ENCODE results near the gene PDS5B.

DNA sequence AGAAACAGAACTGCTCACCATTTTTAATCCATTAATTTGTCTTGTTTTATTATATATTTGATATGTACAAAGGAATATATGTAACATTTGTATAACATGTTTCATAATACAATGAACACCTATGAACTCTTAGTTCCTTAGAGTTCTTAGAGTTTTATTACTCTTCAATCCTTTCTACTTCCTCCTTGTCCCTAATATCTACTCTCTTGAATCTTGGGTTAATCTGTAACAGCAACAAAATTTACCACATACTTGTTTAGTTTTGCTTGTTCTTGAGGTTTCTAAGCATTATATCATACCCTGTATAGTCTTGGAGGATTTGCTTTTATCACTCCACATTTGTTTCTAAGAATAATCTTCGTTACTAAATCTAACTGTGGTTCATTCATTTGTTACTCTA is 151.4 kb downstream of the PDS5B start:
- TF ChIP-seq, protein P1, sequence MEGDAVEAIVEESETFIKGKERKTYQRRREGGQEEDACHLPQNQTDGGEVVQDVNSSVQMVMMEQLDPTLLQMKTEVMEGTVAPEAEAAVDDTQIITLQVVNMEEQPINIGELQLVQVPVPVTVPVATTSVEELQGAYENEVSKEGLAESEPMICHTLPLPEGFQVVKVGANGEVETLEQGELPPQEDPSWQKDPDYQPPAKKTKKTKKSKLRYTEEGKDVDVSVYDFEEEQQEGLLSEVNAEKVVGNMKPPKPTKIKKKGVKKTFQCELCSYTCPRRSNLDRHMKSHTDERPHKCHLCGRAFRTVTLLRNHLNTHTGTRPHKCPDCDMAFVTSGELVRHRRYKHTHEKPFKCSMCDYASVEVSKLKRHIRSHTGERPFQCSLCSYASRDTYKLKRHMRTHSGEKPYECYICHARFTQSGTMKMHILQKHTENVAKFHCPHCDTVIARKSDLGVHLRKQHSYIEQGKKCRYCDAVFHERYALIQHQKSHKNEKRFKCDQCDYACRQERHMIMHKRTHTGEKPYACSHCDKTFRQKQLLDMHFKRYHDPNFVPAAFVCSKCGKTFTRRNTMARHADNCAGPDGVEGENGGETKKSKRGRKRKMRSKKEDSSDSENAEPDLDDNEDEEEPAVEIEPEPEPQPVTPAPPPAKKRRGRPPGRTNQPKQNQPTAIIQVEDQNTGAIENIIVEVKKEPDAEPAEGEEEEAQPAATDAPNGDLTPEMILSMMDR (IDR thresholded peaks at IDR 0.05): no peak
- TF ChIP-seq ZFX (IDR thresholded peaks at IDR 0.05; ENCODE audit: borderline replicate concordance): no peak

Measured in 22Rv1 (cell line).